ENCODE measurements around the gene IRX1.

Gene IRX1

DNA sequence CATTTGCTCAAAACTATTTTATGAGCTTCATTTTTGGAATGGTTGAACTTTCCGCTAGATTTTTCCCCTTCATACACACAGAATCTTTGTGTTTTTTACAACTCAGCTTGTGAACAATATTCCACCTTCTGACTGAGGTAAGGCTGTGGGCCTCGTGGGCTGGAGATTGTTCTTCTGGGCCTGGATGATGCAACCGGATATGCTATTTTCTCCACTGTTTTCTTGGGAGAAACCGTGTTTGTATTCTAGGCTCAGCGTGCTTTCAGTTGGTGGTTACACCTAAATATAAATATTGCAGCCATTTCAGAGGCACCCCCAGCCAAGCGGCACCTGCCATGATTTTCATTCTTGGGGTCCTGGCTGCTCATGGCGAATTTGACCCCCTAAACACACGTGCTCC is 55.2 kb downstream of the IRX1 start:
- no peak for DNase-seq (ENCODE audit: low read depth)
